H9 (cell line): ENCODE measurements around the gene IDI2. TPM values are rescaled to one million over a fixed set of nuclear protein-coding genes. Genes with fewer than 3 reads are reported as not detected.

Experiments
- DNase-seq: peaks from one replicate; pipeline ENCODE4 v3.0.0-alpha.2; 2017
- H2AFZ ChIP-seq: one replicate; pipeline ENCODE4 v1.6.1; 2013; ENCODE audit warnings: mild to moderate bottlenecking, low read length, control low read depth, moderate library complexity
- H2AK5ac ChIP-seq: 2 replicates; pipeline ENCODE4 v1.6.1; 2013; ENCODE audit warnings: low read length, control low read depth, mixed read lengths; ENCODE audit not compliant: insufficient read length
- H2BK120ac ChIP-seq: one replicate; pipeline ENCODE4 v1.6.1; 2013; ENCODE audit warnings: low read depth, mild to moderate bottlenecking, low read length, control low read depth, inconsistent platforms; ENCODE audit not compliant: poor library complexity, severe bottlenecking
- H2BK12ac ChIP-seq: 2 replicates; pipeline ENCODE4 v1.6.1; 2013; ENCODE audit warnings: low read length, control low read depth, mixed read lengths, low read depth; ENCODE audit not compliant: insufficient read length
- H2BK15ac ChIP-seq: 2 replicates; pipeline ENCODE4 v1.6.1; 2013; ENCODE audit warnings: low read depth, low read length, control low read depth
- H2BK20ac ChIP-seq: one replicate; pipeline ENCODE4 v1.6.1; 2013; ENCODE audit warnings: low read depth, mild to moderate bottlenecking, low read length, control low read depth, inconsistent platforms; ENCODE audit not compliant: poor library complexity, severe bottlenecking
- H2BK5ac ChIP-seq: 2 replicates; pipeline ENCODE4 v1.6.1; 2013; ENCODE audit warnings: low read length, control low read depth, mixed read lengths; ENCODE audit not compliant: insufficient read length
- H3K14ac ChIP-seq: 2 replicates; pipeline ENCODE4 v1.6.1; 2013; ENCODE audit warnings: low read length, control low read depth; ENCODE audit not compliant: insufficient read depth
- H3K18ac ChIP-seq: 2 replicates; pipeline ENCODE4 v1.6.1; 2013; ENCODE audit warnings: low read depth, mild to moderate bottlenecking, mixed read lengths, low read length, control low read depth; ENCODE audit not compliant: insufficient read length
- H3K23ac ChIP-seq: 2 replicates; pipeline ENCODE4 v1.6.1; 2013; ENCODE audit warnings: low read length, control low read depth, mixed read lengths, low read depth; ENCODE audit not compliant: insufficient read length
- H3K23me2 ChIP-seq: 2 replicates; pipeline ENCODE4 v1.6.1; 2013; ENCODE audit warnings: low read depth, mild to moderate bottlenecking, mixed read lengths, low read length, control low read depth; ENCODE audit not compliant: insufficient read length, poor library complexity, severe bottlenecking
- H3K27ac ChIP-seq: 2 replicates; pipeline ENCODE4 v1.5.1; 2013; ENCODE audit warnings: low read length, control low read depth, mixed read lengths, low read depth; ENCODE audit not compliant: insufficient read length
- H3K27me3 ChIP-seq: 2 replicates; pipeline ENCODE4 v1.6.1; 2013; ENCODE audit warnings: low read length, control low read depth, inconsistent platforms; ENCODE audit not compliant: insufficient read depth
- H3K4ac ChIP-seq: 2 replicates; pipeline ENCODE4 v1.6.1; 2013; ENCODE audit warnings: low read depth, mild to moderate bottlenecking, control low read depth, inconsistent platforms, low read length, moderate library complexity
- H3K4me1 ChIP-seq: 2 replicates; pipeline ENCODE4 v1.6.1; 2013; ENCODE audit warnings: low read length, control low read depth, inconsistent platforms; ENCODE audit not compliant: insufficient read depth
- H3K4me2 ChIP-seq: 2 replicates; pipeline ENCODE4 v1.6.1; 2013; ENCODE audit warnings: low read length, control low read depth, mixed read lengths; ENCODE audit not compliant: insufficient read length, insufficient read depth
- H3K56ac ChIP-seq: 2 replicates; pipeline ENCODE4 v1.6.1; 2013; ENCODE audit warnings: low read depth, mild to moderate bottlenecking, mixed read lengths, low read length, control low read depth; ENCODE audit not compliant: insufficient read length
- H3K79me1 ChIP-seq: 2 replicates; pipeline ENCODE4 v1.6.1; 2013; ENCODE audit warnings: low read depth, mild to moderate bottlenecking, moderate library complexity, low read length, control low read depth, inconsistent platforms; ENCODE audit not compliant: insufficient read depth, poor library complexity, severe bottlenecking
- H3K79me2 ChIP-seq: 2 replicates; pipeline ENCODE4 v1.6.1; 2013; ENCODE audit warnings: low read length, control low read depth, inconsistent platforms; ENCODE audit not compliant: insufficient read depth
- H3K9ac ChIP-seq: 2 replicates; pipeline ENCODE4 v1.6.1; 2013; ENCODE audit warnings: low read length, control low read depth, mixed read lengths; ENCODE audit not compliant: insufficient read length; ENCODE audit errors: extremely low read depth
- H3K9me3 ChIP-seq: one replicate; pipeline ENCODE4 v1.6.1; 2013; ENCODE audit warnings: low read depth, low read length, inconsistent platforms; ENCODE audit not compliant: control insufficient read depth
- H3T11ph ChIP-seq: one replicate; pipeline ENCODE4 v1.6.1; 2013; ENCODE audit warnings: mild to moderate bottlenecking, low read length, control low read depth, inconsistent platforms
- H4K20me1 ChIP-seq: one replicate; pipeline ENCODE4 v1.6.1; 2013; ENCODE audit not compliant: control insufficient read depth, insufficient read length, insufficient read depth
- H4K5ac ChIP-seq: 2 replicates; pipeline ENCODE4 v1.6.1; 2013; ENCODE audit warnings: low read depth, mild to moderate bottlenecking, mixed read lengths, low read length, control low read depth; ENCODE audit not compliant: insufficient read length
- H4K8ac ChIP-seq: replicated peaks from 2 replicates; pipeline ENCODE4 v1.6.1; 2013; ENCODE audit warnings: low read length, control low read depth, mixed read lengths, low read depth; ENCODE audit not compliant: insufficient read length
- H4K91ac ChIP-seq: 2 replicates; pipeline ENCODE4 v1.6.1; 2013; ENCODE audit warnings: low read depth, mild to moderate bottlenecking, moderate library complexity, mixed read lengths, low read length, control low read depth; ENCODE audit not compliant: insufficient read length
- H3K27ac Mint-ChIP-seq, 3 experiments: 2 replicates in 2 of 3; 3 replicates in 1 of 3; pipeline ENCODE4 v1.8.0; 2020 to 2021; ENCODE audit warnings: mixed read lengths in 3 of 3, mild to moderate bottlenecking in 1 of 3, moderate library complexity in 1 of 3
- H3K27me3 Mint-ChIP-seq: 2 replicates; pipeline ENCODE4 v1.8.0; 2021; ENCODE audit warnings: low read depth, mild to moderate bottlenecking, moderate library complexity, mixed read lengths
- H3K36me3 Mint-ChIP-seq, 3 experiments: 2 replicates in 2 of 3; 3 replicates in 1 of 3; pipeline ENCODE4 v1.8.0; 2020 to 2021; ENCODE audit warnings: low read depth in 3 of 3, mixed read lengths in 3 of 3; ENCODE audit not compliant: insufficient read depth in 1 of 3
- H3K4me1 Mint-ChIP-seq, 2 experiments: 2 replicates each; pipeline ENCODE4 v1.8.0; 2020; ENCODE audit warnings: mixed read lengths in 2 of 2
- H3K4me3 Mint-ChIP-seq, 2 experiments: 2 replicates in 1 of 2; 3 replicates in 1 of 2; pipeline ENCODE4 v1.8.0; 2020 to 2021; ENCODE audit warnings: mild to moderate bottlenecking in 2 of 2, mixed read lengths in 2 of 2, moderate library complexity in 1 of 2
- H3K9me3 Mint-ChIP-seq, 2 experiments: 2 replicates in 1 of 2; 3 replicates in 1 of 2; pipeline ENCODE4 v1.8.0; 2020; ENCODE audit warnings: mild to moderate bottlenecking in 2 of 2, mixed read lengths in 2 of 2, moderate library complexity in 1 of 2
- WGBS: extraction: QIAGEN DNeasy Blood & Tissue Kit; methylation state at CpG from one replicate; pipeline ENCODE4 v1.1.7; 2013; ENCODE audit warnings: missing lambda C conversion rate, low lambda C conversion rate, mixed read lengths; ENCODE audit not compliant: insufficient read length; ENCODE audit errors: extremely low coverage; 5-methylcytosine and 5-hydroxymethylcytosine counted together
- total RNA-seq: library from RNA; stranded (reverse); gene quantifications from 2 replicates; pipeline ENCODE4 v1.2.1, GENCODE V29; 2021
- TF ChIP-seq, protein P1 (sequence below): fragments of 200-600 bp; sonication (generic); conservative IDR thresholded peaks from 3 replicates; pipeline ENCODE4 v1.8.0; 2021; ENCODE audit warnings: antibody characterized with exemption, mild to moderate bottlenecking

Gene IDI2
- total RNA-seq, 1 experiment from 2014 or later = not detected

GRCh38 chr10:1043532-1043995 lies 17.9 kb upstream of the IDI2 start:
- Histone ChIP-seq H4K91ac (no peak overlapping the region), H3K9ac (no peak overlapping the region), H2BK15ac (no peak overlapping the region), H3K27me3 (no peaks in the 10 kb centered on the region), H3K79me2 (peaks cover 28% of the 10 kb centered on the region), H2AK5ac (no peak overlapping the region), H3K14ac (no peak overlapping the region), H3K9me3 (no peaks in the 10 kb centered on the region), H3K23me2 (peaks cover 3% of the 10 kb centered on the region), H2BK20ac (no peak overlapping the region), H3K79me1 (no peaks in the 10 kb centered on the region), H3K4me1 (no peaks in the 10 kb centered on the region; the same call in 1 of the 2 replicates), H2BK5ac (no peak overlapping the region), H2BK120ac (no peak overlapping the region), H4K8ac (no peak overlapping the region), H2AFZ (no peak overlapping the region), H3K56ac (no peak overlapping the region), H2BK12ac (no peak overlapping the region), H4K20me1 (no peaks in the 10 kb centered on the region), H3K23ac (no peak overlapping the region), H3K18ac (no peak overlapping the region), H3K4me2 (no peak overlapping the region), H3T11ph (no peak overlapping the region), H3K4ac (no peak overlapping the region), H4K5ac (no peak overlapping the region), H3K27ac (no peak overlapping the region)
- Mint-ChIP-seq H3K4me1 (peaks cover 21 to 23% of the 10 kb centered on the region in 2 experiments), H3K36me3 (peaks cover 31 to 66% (median 54%) of the 10 kb centered on the region in 3 experiments), H3K27me3 (no peaks in the 10 kb centered on the region), H3K4me3 (no peak overlapping the region), H3K9me3 (no peaks in the 10 kb centered on the region; a peak in 2 of 5 replicates), H3K27ac (peak overlapping the region in 2 of 3 experiments; percentile 68 to 88; a peak in 3 of 7 replicates)
- WGBS = no CpG with 5 or more reads among the region's 12 CpGs
- TF ChIP-seq, protein P1, sequence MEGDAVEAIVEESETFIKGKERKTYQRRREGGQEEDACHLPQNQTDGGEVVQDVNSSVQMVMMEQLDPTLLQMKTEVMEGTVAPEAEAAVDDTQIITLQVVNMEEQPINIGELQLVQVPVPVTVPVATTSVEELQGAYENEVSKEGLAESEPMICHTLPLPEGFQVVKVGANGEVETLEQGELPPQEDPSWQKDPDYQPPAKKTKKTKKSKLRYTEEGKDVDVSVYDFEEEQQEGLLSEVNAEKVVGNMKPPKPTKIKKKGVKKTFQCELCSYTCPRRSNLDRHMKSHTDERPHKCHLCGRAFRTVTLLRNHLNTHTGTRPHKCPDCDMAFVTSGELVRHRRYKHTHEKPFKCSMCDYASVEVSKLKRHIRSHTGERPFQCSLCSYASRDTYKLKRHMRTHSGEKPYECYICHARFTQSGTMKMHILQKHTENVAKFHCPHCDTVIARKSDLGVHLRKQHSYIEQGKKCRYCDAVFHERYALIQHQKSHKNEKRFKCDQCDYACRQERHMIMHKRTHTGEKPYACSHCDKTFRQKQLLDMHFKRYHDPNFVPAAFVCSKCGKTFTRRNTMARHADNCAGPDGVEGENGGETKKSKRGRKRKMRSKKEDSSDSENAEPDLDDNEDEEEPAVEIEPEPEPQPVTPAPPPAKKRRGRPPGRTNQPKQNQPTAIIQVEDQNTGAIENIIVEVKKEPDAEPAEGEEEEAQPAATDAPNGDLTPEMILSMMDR = no peak
- DNase-seq = no peak
